HepG2 (cell line): Measurements from ENCODE around the gene CISD1. TPM values are rescaled to one million over a fixed set of nuclear protein-coding genes. Genes with fewer than 3 reads are reported as not detected.

Experiments
- ATAC-seq: fragments of 200-7000 bp; cut with Tn5 transposase; 3 replicates; pipeline ENCODE4 v1.9.1; 2020; ENCODE audit warnings: mild to moderate bottlenecking, moderate library complexity
- BruUV-seq: library from RNA; stranded (reverse); fragments of 400-500 nt; replicated peaks from 2 replicates; lab custom pipeline; 2021; lab: Mats Ljungman, UMichigan
- CTCF ChIA-PET: fragments of 300-600 bp; formaldehyde crosslinking; extraction: SDS; loops from one replicate; lab custom pipeline; 2021; ENCODE audit warnings: low total read pairs, inconsistent platforms, low intra/inter-chr PET ratio; lab: Yijun Ruan, JAX
- POLR2A ChIA-PET: fragments of 350-600 bp; sonication (Branson Sonifier 250); formaldehyde crosslinking; loops from one replicate; lab custom pipeline; 2020; ENCODE audit warnings: antibody characterized with exemption, inconsistent platforms; lab: Yijun Ruan, JAX
- DNase-seq: peaks from one replicate; pipeline ENCODE4 v3.0.0-alpha.2; 2015; ENCODE audit warnings: low spot score
- FAIRE-seq: peaks from 3 replicates; lab custom pipeline; 2011; peaks lifted over from hg19 to GRCh38; lab: Jason Lieb, UNC
- H2AFZ ChIP-seq: one replicate; pipeline ENCODE4 v1.6.1; 2011; ENCODE audit warnings: low read length, inconsistent platforms
- H3K27ac ChIP-seq: fragments of 300-600 bp; 3 replicates; pipeline ENCODE4 v1.8.0; 2011; ENCODE audit warnings: mixed run types, mild to moderate bottlenecking, mixed read lengths, low read length, inconsistent platforms; ENCODE audit not compliant: insufficient read depth; ENCODE audit errors: extremely low read length
- H3K27me3 ChIP-seq, 2 experiments: fragments of 200-600 bp in 1 of 2; 2 replicates in 1 of 2; 3 replicates in 1 of 2; pipeline versions ENCODE4 v1.6.0 to v1.8.0; 2011; ENCODE audit warnings: low read length in 2 of 2, mild to moderate bottlenecking in 2 of 2, moderate library complexity in 2 of 2, inconsistent platforms in 1 of 2; ENCODE audit not compliant: insufficient read depth in 2 of 2, control insufficient read depth in 1 of 2
- H3K36me3 ChIP-seq, 2 experiments: fragments of 200-600 bp in 1 of 2; replicated peaks in 1 of 2; 2 replicates in 1 of 2; 3 replicates in 1 of 2; pipeline versions ENCODE4 v1.5.1 to v1.8.0; 2011; ENCODE audit warnings: low read length in 2 of 2, inconsistent platforms in 1 of 2; ENCODE audit not compliant: insufficient read depth in 2 of 2, control insufficient read depth in 1 of 2
- H3K4me1 ChIP-seq: 2 replicates; pipeline ENCODE4 v1.5.1; 2012; ENCODE audit warnings: low read length, inconsistent platforms; ENCODE audit not compliant: insufficient read depth
- H3K4me2 ChIP-seq: 2 replicates; pipeline ENCODE4 v1.6.0; 2011; ENCODE audit warnings: low read depth, low read length, inconsistent platforms
- H3K4me3 ChIP-seq, 3 experiments: fragments of 200-600 bp in 1 of 3; sonication (generic), shearing (Covaris generic) in 1 of 3; replicated peaks in 1 of 3; 2 replicates each; pipeline ENCODE4 v1.5.1; 2011 to 2016; ENCODE audit warnings: low read length in 3 of 3, inconsistent platforms in 2 of 3, low read depth in 2 of 3, mild to moderate bottlenecking in 2 of 3, control low read depth in 1 of 3, mixed read lengths in 1 of 3; ENCODE audit not compliant: insufficient read depth in 1 of 3
- H3K79me2 ChIP-seq: one replicate; pipeline ENCODE4 v1.6.1; 2011; ENCODE audit warnings: low read length, inconsistent platforms; ENCODE audit not compliant: insufficient read depth
- H3K9ac ChIP-seq: 2 replicates; pipeline ENCODE4 v1.6.0; 2011; ENCODE audit warnings: mild to moderate bottlenecking, low read depth, low read length, inconsistent platforms; ENCODE audit not compliant: insufficient read depth
- H3K9me3 ChIP-seq: 2 replicates; pipeline ENCODE4 v1.5.1; 2012; ENCODE audit warnings: mild to moderate bottlenecking, low read length
- H4K20me1 ChIP-seq: 2 replicates; pipeline ENCODE4 v1.6.0; 2011; ENCODE audit warnings: inconsistent platforms, mild to moderate bottlenecking, low read length, moderate library complexity; ENCODE audit not compliant: insufficient read depth
- ATM ChIP-seq: fragments of 450-650 bp; IDR thresholded peaks from 2 replicates; pipeline ENCODE4 v1.7.1; 2017; ENCODE audit warnings: mild to moderate bottlenecking, borderline replicate concordance
- CHD2 ChIP-seq: IDR thresholded peaks from 2 replicates; pipeline ENCODE4 v1.6.1; 2011; ENCODE audit warnings: low read depth, low read length, improper control_type of control experiment
- KDM1A ChIP-seq: IDR thresholded peaks from 2 replicates; pipeline ENCODE4 v1.6.1; 2016; ENCODE audit warnings: missing compliant biosample characterization
- MXI1 ChIP-seq: IDR thresholded peaks from 3 replicates; pipeline ENCODE4 v1.6.1; 2012; ENCODE audit warnings: low read depth, low read length, inconsistent platforms, borderline replicate concordance
- REPIN1 ChIP-seq: sonication (generic); formaldehyde crosslinking; IDR thresholded peaks from 2 replicates; pipeline ENCODE4 v1.8.0; 2022; ENCODE audit warnings: missing genetic modification reagents, low read depth, mild to moderate bottlenecking, borderline replicate concordance
- RNF2 ChIP-seq: fragments of 450-650 bp; conservative IDR thresholded peaks from 2 replicates; pipeline ENCODE4 v1.6.1; 2016; ENCODE audit warnings: low read depth
- SCMH1 ChIP-seq: sonication (generic); formaldehyde crosslinking; IDR thresholded peaks from 2 replicates; pipeline ENCODE4 v1.9.0; 2021; ENCODE audit warnings: missing genetic modification reagents, mild to moderate bottlenecking, borderline replicate concordance
- SETDB1 ChIP-seq: sonication (generic); formaldehyde crosslinking; IDR thresholded peaks from 2 replicates; pipeline ENCODE4 v1.5.1; 2020; ENCODE audit warnings: missing genetic modification reagents, mild to moderate bottlenecking, borderline replicate concordance
- SMC3 ChIP-seq: IDR thresholded peaks from 2 replicates; pipeline ENCODE4 v1.6.1; 2011; ENCODE audit warnings: low read length, improper control_type of control experiment
- SOX5 ChIP-seq: IDR thresholded peaks from 2 replicates; pipeline ENCODE4 v1.6.1; 2016; ENCODE audit warnings: borderline replicate concordance
- TEF ChIP-seq: sonication (generic); formaldehyde crosslinking; IDR thresholded peaks from 2 replicates; pipeline ENCODE4 v1.5.0; 2020; ENCODE audit warnings: missing genetic modification reagents
- ZNF143 ChIP-seq: sonication (generic); formaldehyde crosslinking; IDR thresholded peaks from 2 replicates; pipeline ENCODE4 v1.4.0; 2020; ENCODE audit warnings: missing genetic modification reagents
- ZNF274 ChIP-seq: sonication (generic); formaldehyde crosslinking; IDR thresholded peaks from 2 replicates; pipeline ENCODE4 v1.5.1; 2020; ENCODE audit warnings: mild to moderate bottlenecking, missing genetic modification reagents
- ZNF331 ChIP-seq: sonication (generic); formaldehyde crosslinking; IDR thresholded peaks from 2 replicates; pipeline ENCODE4 v1.4.0; 2020; ENCODE audit warnings: missing genetic modification reagents
- ZNF710 ChIP-seq: sonication (generic); formaldehyde crosslinking; IDR thresholded peaks from 2 replicates; pipeline ENCODE4 v1.5.0; 2020; ENCODE audit warnings: mild to moderate bottlenecking, missing genetic modification reagents, borderline replicate concordance
- ZNF773 ChIP-seq: sonication (generic); formaldehyde crosslinking; IDR thresholded peaks from 2 replicates; pipeline ENCODE4 v1.4.0; 2020; ENCODE audit warnings: missing genetic modification reagents, borderline replicate concordance
- ZNF83 ChIP-seq: sonication (generic); formaldehyde crosslinking; IDR thresholded peaks from 2 replicates; pipeline ENCODE4 v1.4.0; 2020; ENCODE audit warnings: missing genetic modification reagents, mild to moderate bottlenecking, borderline replicate concordance
- ZSCAN29 ChIP-seq: sonication (generic); formaldehyde crosslinking; conservative IDR thresholded peaks from 2 replicates; pipeline ENCODE4 v1.4.0; 2020; ENCODE audit warnings: mild to moderate bottlenecking, missing genetic modification reagents
- WGBS: methylation state at CpG from one replicate; pipeline ENCODE4 v1.1.6; 2017; ENCODE audit warnings: low lambda C conversion rate; 5-methylcytosine and 5-hydroxymethylcytosine counted together
- in situ Hi-C: cut with HindIII; loops from 2 replicates; pipeline ENCODE4 v1.10.0; 2017; ENCODE audit warnings: low pct_unique_long_range_greater_than_20kb; ENCODE audit not compliant: extremely low pct_ligation_motif_present
- intact Hi-C: fragments of 100-400 bp; cut with micrococcal nuclease; formaldehyde crosslinking; loops from one replicate; pipeline ENCODE4 v1.10.0; 2022; ENCODE audit not compliant: unreplicated experiment
- polyA plus RNA-seq, 8 experiments: library from polyadenylated mRNA; depleted of rRNA in 3 of 8; stranded (reverse) in 7 of 8; unstranded in 1 of 8; fragments of >200 nt; fragmentation: Illumina TruSeq in 4 of 8; extraction: Trizol in 4 of 8; gene quantifications; 2 replicates each; pipeline versions ENCODE4 v1.2.1 to v1.2.3, GENCODE V29; 2011 to 2016; ENCODE audit warnings: low read depth in 4 of 8, missing spikeins in 1 of 8, mixed read lengths in 1 of 8; ENCODE audit not compliant: insufficient read depth in 1 of 8
- total RNA-seq, 5 experiments: library from RNA; depleted of rRNA; stranded (reverse); fragments of >200 nt; fragmentation: Illumina TruSeq; extraction: Trizol; gene quantifications; 2 replicates each; pipeline ENCODE4 v1.2.3, GENCODE V29; 2016; ENCODE audit warnings: low read depth in 1 of 5
- TF ChIP-seq, protein P1 (sequence below): IDR thresholded peaks from 2 replicates; pipeline ENCODE4 v1.6.1; 2018; ENCODE audit warnings: missing genetic modification reagents
- TF ChIP-seq, protein P2 (sequence below): sonication (generic); formaldehyde crosslinking; IDR thresholded peaks from 2 replicates; pipeline ENCODE4 v1.8.1; 2022; ENCODE audit warnings: low read depth, mild to moderate bottlenecking, missing genetic modification reagents

CISD1 gene
- total and polyA plus RNA-seq, 2 of the 13 experiments (the other 11 are each of a cell fraction or from before 2014, with no cell fraction given), result 63.4 to 78.9 TPM

DNA sequence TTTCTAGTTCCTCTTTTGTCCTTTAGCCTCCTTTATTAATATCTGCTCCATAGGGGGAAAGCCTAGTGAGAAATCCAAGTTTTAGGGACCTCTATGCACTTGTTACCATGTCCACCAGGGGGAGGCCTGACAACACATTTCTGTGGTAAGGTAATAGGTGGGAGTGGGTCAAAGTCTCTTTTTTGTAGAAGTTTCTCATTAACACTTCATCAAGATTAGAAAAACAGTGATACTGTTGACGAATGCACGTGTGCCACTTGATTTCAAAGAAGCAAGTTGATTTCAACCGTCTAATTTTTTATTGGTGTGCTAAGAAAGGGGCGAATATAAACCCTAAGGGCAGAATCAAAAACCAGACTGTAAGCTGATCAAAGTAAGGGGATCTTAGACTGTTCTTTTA, 30.6 kb downstream of the CISD1 start:
- Histone ChIP-seq H4K20me1 (no peaks in the 10 kb centered on the region), H3K27me3 (no peaks in the 10 kb centered on the region), H3K4me1 (peaks cover 31% of the 10 kb centered on the region), H3K4me2 (peak overlapping the region; percentile 57), H3K9ac (no peak overlapping the region), H2AFZ (no peak overlapping the region), H3K27ac (no peak overlapping the region), H3K79me2 (no peaks in the 10 kb centered on the region), H3K4me3 (peak overlapping the region in 2 of 3 experiments; percentile 13 to 29; a peak in 2 of 6 replicates), H3K36me3 (no peaks in the 10 kb centered on the region), H3K9me3 (no peaks in the 10 kb centered on the region)
- FAIRE-seq (peak; percentile 90), ATAC-seq (peak; percentile 99), DNase-seq (peak; percentile 71)
- ChIA-PET POLR2A (interaction anchor here (0.8 to 1.9 kb wide), 2 partner anchors 85 to 119 kb away, joined by 3 to 10 read pairs; partner anchors contain the start of gene TFAM), CTCF (interaction anchor here (2.5 kb wide), 1 partner anchor 85 kb away, joined by 34 read pairs; the partner anchor contains the start of gene TFAM)
- intact Hi-C loops, result loop anchor here (1.0 kb wide), 2 partner anchors 36 to 86 kb away; partner anchors contain the start of genes TFAM and UBE2D1
- in situ Hi-C loops, result no loop called here
- BruUV-seq, result no TSS peak
- WGBS, result 7% methylated on average over 4 of the region's 4 CpGs
- TF ChIP-seq RNF2, result no peak
- TF ChIP-seq, protein P1, sequence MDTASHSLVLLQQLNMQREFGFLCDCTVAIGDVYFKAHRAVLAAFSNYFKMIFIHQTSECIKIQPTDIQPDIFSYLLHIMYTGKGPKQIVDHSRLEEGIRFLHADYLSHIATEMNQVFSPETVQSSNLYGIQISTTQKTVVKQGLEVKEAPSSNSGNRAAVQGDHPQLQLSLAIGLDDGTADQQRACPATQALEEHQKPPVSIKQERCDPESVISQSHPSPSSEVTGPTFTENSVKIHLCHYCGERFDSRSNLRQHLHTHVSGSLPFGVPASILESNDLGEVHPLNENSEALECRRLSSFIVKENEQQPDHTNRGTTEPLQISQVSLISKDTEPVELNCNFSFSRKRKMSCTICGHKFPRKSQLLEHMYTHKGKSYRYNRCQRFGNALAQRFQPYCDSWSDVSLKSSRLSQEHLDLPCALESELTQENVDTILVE (CRISPR knock-in tag), result no peak
- TF ChIP-seq ZNF773 (CRISPR knock-in tag), result no peak
- TF ChIP-seq ATM, result no peak
- no peak for TF ChIP-seq ZNF143 (CRISPR knock-in tag)
- TF ChIP-seq REPIN1 (CRISPR knock-in tag), result no peak
- no peak for TF ChIP-seq TEF (CRISPR knock-in tag)
- TF ChIP-seq ZNF274 (CRISPR knock-in tag), result no peak
- no peak for TF ChIP-seq CHD2
- TF ChIP-seq SETDB1 (CRISPR knock-in tag), result no peak
- 0 out of 2 replicates have a peak, but pooled peaks have one; percentile 16 for TF ChIP-seq SOX5 (CRISPR knock-in tag)
- TF ChIP-seq ZNF710 (CRISPR knock-in tag), result no peak
- no peak for TF ChIP-seq KDM1A (CRISPR knock-in tag)
- TF ChIP-seq, protein P2, sequence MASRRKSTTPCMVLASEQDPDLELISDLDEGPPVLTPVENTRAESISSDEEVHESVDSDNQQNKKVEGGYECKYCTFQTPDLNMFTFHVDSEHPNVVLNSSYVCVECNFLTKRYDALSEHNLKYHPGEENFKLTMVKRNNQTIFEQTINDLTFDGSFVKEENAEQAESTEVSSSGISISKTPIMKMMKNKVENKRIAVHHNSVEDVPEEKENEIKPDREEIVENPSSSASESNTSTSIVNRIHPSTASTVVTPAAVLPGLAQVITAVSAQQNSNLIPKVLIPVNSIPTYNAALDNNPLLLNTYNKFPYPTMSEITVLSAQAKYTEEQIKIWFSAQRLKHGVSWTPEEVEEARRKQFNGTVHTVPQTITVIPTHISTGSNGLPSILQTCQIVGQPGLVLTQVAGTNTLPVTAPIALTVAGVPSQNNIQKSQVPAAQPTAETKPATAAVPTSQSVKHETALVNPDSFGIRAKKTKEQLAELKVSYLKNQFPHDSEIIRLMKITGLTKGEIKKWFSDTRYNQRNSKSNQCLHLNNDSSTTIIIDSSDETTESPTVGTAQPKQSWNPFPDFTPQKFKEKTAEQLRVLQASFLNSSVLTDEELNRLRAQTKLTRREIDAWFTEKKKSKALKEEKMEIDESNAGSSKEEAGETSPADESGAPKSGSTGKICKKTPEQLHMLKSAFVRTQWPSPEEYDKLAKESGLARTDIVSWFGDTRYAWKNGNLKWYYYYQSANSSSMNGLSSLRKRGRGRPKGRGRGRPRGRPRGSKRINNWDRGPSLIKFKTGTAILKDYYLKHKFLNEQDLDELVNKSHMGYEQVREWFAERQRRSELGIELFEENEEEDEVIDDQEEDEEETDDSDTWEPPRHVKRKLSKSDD, result no peak
- no peak for TF ChIP-seq SCMH1 (CRISPR knock-in tag)
- no peak for TF ChIP-seq ZNF83 (CRISPR knock-in tag)
- no peak for TF ChIP-seq ZSCAN29 (CRISPR knock-in tag)
- TF ChIP-seq SMC3, result peak; percentile 88
- TF ChIP-seq MXI1, result no peak
- 0 out of 2 replicates have a peak, but pooled peaks have one; percentile 8 for TF ChIP-seq ZNF331 (CRISPR knock-in tag)
